HepG2 (cell line): ENCODE results near the gene PPP4R4. TPM values are rescaled to one million over a fixed set of nuclear protein-coding genes. Genes with fewer than 3 reads are reported as not detected.

Experiments used
- AHDC1 ChIP-seq: sonication (generic); formaldehyde crosslinking; IDR thresholded peaks from 2 replicates; pipeline ENCODE4 v1.5.1; 2020; ENCODE audit warnings: mild to moderate bottlenecking, missing genetic modification reagents, borderline replicate concordance
- ATF6 ChIP-seq: sonication (generic); formaldehyde crosslinking; conservative IDR thresholded peaks from 2 replicates; pipeline ENCODE4 v1.4.0; 2020; ENCODE audit warnings: missing genetic modification reagents
- FOXP4 ChIP-seq: sonication (generic); formaldehyde crosslinking; IDR thresholded peaks from 2 replicates; pipeline ENCODE4 v1.4.0; 2020; ENCODE audit warnings: missing genetic modification reagents
- GPN1 ChIP-seq: sonication (generic); formaldehyde crosslinking; IDR thresholded peaks from 2 replicates; pipeline ENCODE4 v1.5.1; 2020; ENCODE audit warnings: missing genetic modification reagents, borderline replicate concordance
- HIVEP1 ChIP-seq: sonication (generic); formaldehyde crosslinking; IDR thresholded peaks from 2 replicates; pipeline ENCODE4 v1.4.0; 2020; ENCODE audit warnings: mild to moderate bottlenecking, missing genetic modification reagents
- HOXA3 ChIP-seq: sonication (generic); formaldehyde crosslinking; IDR thresholded peaks from 2 replicates; pipeline ENCODE4 v1.5.0; 2020; ENCODE audit warnings: missing genetic modification reagents
- NFYB ChIP-seq: sonication (generic); formaldehyde crosslinking; IDR thresholded peaks from 2 replicates; pipeline ENCODE4 v1.4.0; 2020; ENCODE audit warnings: missing genetic modification reagents
- POLR2AphosphoS5 ChIP-seq: IDR thresholded peaks from 2 replicates; pipeline ENCODE4 v1.6.1; 2012; ENCODE audit warnings: low read depth, low read length
- RBFOX2 ChIP-seq: fragments of 200-400 bp; formaldehyde crosslinking; IDR thresholded peaks from 2 replicates; pipeline ENCODE4 v1.6.1; 2017; ENCODE audit warnings: low read depth, mild to moderate bottlenecking, low read length
- RBM39 ChIP-seq: fragments of 200-400 bp; formaldehyde crosslinking; IDR thresholded peaks from one replicate; pipeline ENCODE4 v1.6.1; 2018; ENCODE audit warnings: antibody characterized with exemption, mild to moderate bottlenecking, low read depth, low read length; ENCODE audit not compliant: poor library complexity, severe bottlenecking
- SP1 ChIP-seq, 2 experiments: fragments of 450-650 bp in 1 of 2; sonication (generic) in 1 of 2; formaldehyde crosslinking in 1 of 2; IDR thresholded peaks; 2 replicates each; pipeline versions ENCODE4 v1.4.0 to v1.6.1; 2016 to 2020; ENCODE audit warnings: missing genetic modification reagents in 1 of 2
- SP2 ChIP-seq: sonication (generic); formaldehyde crosslinking; IDR thresholded peaks from 2 replicates; pipeline ENCODE4 v1.5.1; 2020; ENCODE audit warnings: mild to moderate bottlenecking, missing genetic modification reagents
- SPEN ChIP-seq: sonication (generic); formaldehyde crosslinking; IDR thresholded peaks from 2 replicates; pipeline ENCODE4 v1.5.1; 2020; ENCODE audit warnings: low read depth, mild to moderate bottlenecking, missing genetic modification reagents
- SRSF1 ChIP-seq: fragments of 200-400 bp; formaldehyde crosslinking; optimal IDR thresholded peaks from 2 replicates; pipeline ENCODE3; 2017; ENCODE audit warnings: mild to moderate bottlenecking, low read depth, low read length, moderate library complexity
- TOPORS ChIP-seq: sonication (generic); formaldehyde crosslinking; IDR thresholded peaks from 2 replicates; pipeline ENCODE4 v1.8.0; 2023; ENCODE audit warnings: mild to moderate bottlenecking, missing genetic modification reagents
- ZNF205 ChIP-seq: IDR thresholded peaks from 2 replicates; pipeline ENCODE4 v1.6.1; 2018; ENCODE audit warnings: missing biosample characterization, missing genetic modification reagents
- ZNF367 ChIP-seq: sonication (generic); formaldehyde crosslinking; IDR thresholded peaks from 2 replicates; pipeline ENCODE4 v1.4.0; 2020; ENCODE audit warnings: missing genetic modification reagents, borderline replicate concordance
- ZNF710 ChIP-seq: sonication (generic); formaldehyde crosslinking; IDR thresholded peaks from 2 replicates; pipeline ENCODE4 v1.5.0; 2020; ENCODE audit warnings: mild to moderate bottlenecking, missing genetic modification reagents, borderline replicate concordance
- ZNF782 ChIP-seq: sonication (generic); formaldehyde crosslinking; IDR thresholded peaks from 2 replicates; pipeline ENCODE4 v1.4.0; 2020; ENCODE audit warnings: missing genetic modification reagents, mild to moderate bottlenecking, borderline replicate concordance
- polyA plus RNA-seq, 8 experiments: library from polyadenylated mRNA; depleted of rRNA in 3 of 8; stranded (reverse) in 7 of 8; unstranded in 1 of 8; fragments of >200 nt; fragmentation: Illumina TruSeq in 4 of 8; extraction: Trizol in 4 of 8; gene quantifications; 2 replicates each; pipeline versions ENCODE4 v1.2.1 to v1.2.3, GENCODE V29; 2011 to 2016; ENCODE audit warnings: low read depth in 4 of 8, missing spikeins in 1 of 8, mixed read lengths in 1 of 8; ENCODE audit not compliant: insufficient read depth in 1 of 8
- total RNA-seq, 5 experiments: library from RNA; depleted of rRNA; stranded (reverse); fragments of >200 nt; fragmentation: Illumina TruSeq; extraction: Trizol; gene quantifications; 2 replicates each; pipeline ENCODE4 v1.2.3, GENCODE V29; 2016; ENCODE audit warnings: low read depth in 1 of 5

Gene PPP4R4
- total and polyA plus RNA-seq, 2 of the 13 experiments (the other 11 are each of a cell fraction or from before 2014, with no cell fraction given), result 9.5 to 19.8 TPM

- TF ChIP-seq AHDC1 (no peak), ZNF205 (CRISPR knock-in tag) (no peak), FOXP4 (peak; percentile 80), RBM39 (no peak), NFYB (CRISPR knock-in tag) (peak; percentile 76), POLR2AphosphoS5 (peak; percentile 64), ZNF782 (CRISPR knock-in tag) (no peak), GPN1 (CRISPR knock-in tag) (no peak), HIVEP1 (CRISPR knock-in tag) (no peak), ZNF367 (no peak), SRSF1 (no peak), TOPORS (CRISPR knock-in tag) (no peak), HOXA3 (CRISPR knock-in tag) (peak; percentile 68), SP2 (CRISPR knock-in tag) (0 out of 2 replicates have a peak, but pooled peaks have one; percentile 44), SPEN (CRISPR knock-in tag) (peak; percentile 54; the same call in 1 of the 2 replicates), ATF6 (CRISPR knock-in tag) (no peak), SP1 (IDR thresholded peaks at IDR 0.05) (no peak), SP1 (CRISPR knock-in tag; IDR thresholded peaks at IDR 0.05) (no peak), ZNF710 (CRISPR knock-in tag) (no peak), RBFOX2 (peak; percentile 41; the same call in 1 of the 2 replicates)
These were observed 146.1 kb downstream of the PPP4R4 start (continued) for GRCh38 chr14:94320243-94320642.
